Stimulated activated naive B cell treated with anti-CD40 and anti-IgM and Interleukin-4, amounts not matched to agents 10 μg/mL and 1 μg/mL and 100 μg/mL, for 72 hours (primary cell): ENCODE data around the gene TOMM20.
"Not testable (repeated sequence)": the region's sequence is repeated elsewhere in the genome, so short reads cannot be mapped to it uniquely, and the experiment has no call there.

Experiments used
- ATAC-seq, 2 donors: fragments of 150-1000 bp; cut with Tn5 transposase; replicated peaks; 2 replicates each; pipeline ENCODE4 v1.10.0; 2021; ENCODE audit warnings: moderate library complexity in 1 of 2
- DNase-seq: peaks from one replicate; pipeline ENCODE4 v3.0.0; 2021
- H3K27ac Mint-ChIP-seq: one replicate; pipeline ENCODE4 v1.8.0; 2022; ENCODE audit warnings: mild to moderate bottlenecking, mixed read lengths
- H3K27me3 Mint-ChIP-seq, 2 donors: one replicate each; pipeline ENCODE4 v1.8.0; 2022; ENCODE audit warnings: mixed read lengths in 2 of 2
- H3K36me3 Mint-ChIP-seq, 2 donors: one replicate each; pipeline ENCODE4 v1.8.0; 2022; ENCODE audit warnings: mixed read lengths in 2 of 2, mild to moderate bottlenecking in 1 of 2
- H3K4me1 Mint-ChIP-seq, 2 donors: one replicate each; pipeline ENCODE4 v1.8.0; 2022; ENCODE audit warnings: mixed read lengths in 2 of 2, mild to moderate bottlenecking in 1 of 2
- H3K4me3 Mint-ChIP-seq, 2 donors: one replicate each; pipeline ENCODE4 v1.8.0; 2022; ENCODE audit warnings: mild to moderate bottlenecking in 2 of 2, mixed read lengths in 2 of 2, moderate library complexity in 1 of 2
- H3K9me3 Mint-ChIP-seq, 2 donors: one replicate each; pipeline ENCODE4 v1.8.0; 2022; ENCODE audit warnings: mixed read lengths in 2 of 2, mild to moderate bottlenecking in 1 of 2

The TOMM20 gene

GRCh38 chr1:235077163-235077540 is 51.5 kb downstream of the TOMM20 start:
- peak overlapping the region; percentile 84 for H3K27ac Mint-ChIP-seq
- H3K4me3 Mint-ChIP-seq: no peak overlapping the region
- peaks cover 6 to 38% of the 10 kb centered on the region in 2 donors for H3K4me1 Mint-ChIP-seq
- ATAC-seq: no peak
- no peak for DNase-seq
- H3K36me3 Mint-ChIP-seq: no peaks in the 10 kb centered on the region
- H3K9me3 Mint-ChIP-seq: no peaks in the 10 kb centered on the region
- H3K27me3 Mint-ChIP-seq: no peaks in the 10 kb centered on the region

GRCh38 chr1:235076504-235077162 is 52.0 kb downstream of the TOMM20 start:
- Mint-ChIP-seq H3K27me3 (no peaks in the 10 kb centered on the region), H3K36me3 (no peaks in the 10 kb centered on the region), H3K27ac (peak overlapping the region; percentile 84), H3K9me3 (no peaks in the 10 kb centered on the region), H3K4me1 (peaks cover 6 to 40% of the 10 kb centered on the region in 2 donors), H3K4me3 (peak overlapping the region in 1 of 2 donors; percentile 1)
- ATAC-seq (no peak), DNase-seq (no peak)

GRCh38 chr1:235075777-235076308 is 52.8 kb downstream of the TOMM20 start:
- Mint-ChIP-seq H3K36me3 (no peaks in the 10 kb centered on the region), H3K9me3 (no peaks in the 10 kb centered on the region), H3K27me3 (no peaks in the 10 kb centered on the region), H3K4me3 (peak overlapping the region; percentile 75 to 76), H3K27ac (peak overlapping the region; percentile 99), H3K4me1 (peaks cover 0 to 36% of the 10 kb centered on the region in 2 donors)
- DNase-seq: peak; percentile 69
- peak; percentile 5 to 13 for ATAC-seq

- peak overlapping the region; percentile 99 for H3K27ac Mint-ChIP-seq
- no peaks in the 10 kb centered on the region for H3K36me3 Mint-ChIP-seq
- DNase-seq: peak; percentile 96
- peak; percentile 79 to 82 for ATAC-seq
- H3K4me3 Mint-ChIP-seq: peak overlapping the region; percentile 75 to 76
- H3K27me3 Mint-ChIP-seq: no peaks in the 10 kb centered on the region
- no peaks in the 10 kb centered on the region for H3K9me3 Mint-ChIP-seq
- peaks cover 0 to 33% of the 10 kb centered on the region in 2 donors for H3K4me1 Mint-ChIP-seq
Measured at GRCh38 chr1:235075048-235075776, 53.4 kb downstream of the TOMM20 start.

- ATAC-seq (peak; percentile 68), DNase-seq (peak; percentile 76)
- Mint-ChIP-seq H3K9me3 (no peaks in the 10 kb centered on the region), H3K4me3 (peak overlapping the region; percentile 75 to 76), H3K27me3 (no peaks in the 10 kb centered on the region), H3K4me1 (peaks cover 0 to 37% of the 10 kb centered on the region in 2 donors), H3K36me3 (no peaks in the 10 kb centered on the region), H3K27ac (peak overlapping the region; percentile 99)
Measured at GRCh38 chr1:235074523-235075047, 54.1 kb downstream of the TOMM20 start.

GRCh38 chr1:235073968-235074522 is 54.6 kb downstream of the TOMM20 start:
- H3K27ac Mint-ChIP-seq: peak overlapping the region; percentile 99
- no peaks in the 10 kb centered on the region for H3K9me3 Mint-ChIP-seq

GRCh38 chr1:235073331-235073967 is 55.2 kb downstream of the TOMM20 start:
- no peaks in the 10 kb centered on the region for H3K36me3 Mint-ChIP-seq
- peak overlapping the region; percentile 99 for H3K27ac Mint-ChIP-seq
- H3K27me3 Mint-ChIP-seq: no peaks in the 10 kb centered on the region
- no peak for ATAC-seq
- peak overlapping the region in 1 of 2 donors; percentile 35 for H3K4me3 Mint-ChIP-seq
- DNase-seq: no peak
- peaks cover 0 to 37% of the 10 kb centered on the region in 2 donors for H3K4me1 Mint-ChIP-seq
- H3K9me3 Mint-ChIP-seq: no peaks in the 10 kb centered on the region

More at GRCh38 chr1:235073968-235074522, 54.6 kb downstream of the TOMM20 start:
- Mint-ChIP-seq H3K4me1 (peaks cover 0 to 37% of the 10 kb centered on the region in 2 donors), H3K27me3 (no peaks in the 10 kb centered on the region), H3K36me3 (no peaks in the 10 kb centered on the region), H3K4me3 (peak overlapping the region; percentile 75 to 76)
- DNase-seq (no peak), ATAC-seq (peak in 1 of 2 donors; percentile 0)

GRCh38 chr1:235072577-235072976 is 56.1 kb downstream of the TOMM20 start:
- H3K4me3 Mint-ChIP-seq, DNase-seq, H3K27ac Mint-ChIP-seq, H3K9me3 Mint-ChIP-seq, ATAC-seq, H3K27me3 Mint-ChIP-seq, H3K36me3 Mint-ChIP-seq: not testable (repeated sequence)
- H3K4me1 Mint-ChIP-seq: peaks cover 5 to 38% of the 10 kb centered on the region in 2 donors

- Mint-ChIP-seq H3K4me3 (no peak overlapping the region), H3K27me3 (no peaks in the 10 kb centered on the region), H3K27ac (peak overlapping the region; percentile 63)
Measured at GRCh38 chr1:235072096-235072495, 56.5 kb downstream of the TOMM20 start.

GRCh38 chr1:235070819-235071218 is 57.8 kb downstream of the TOMM20 start:
- Mint-ChIP-seq H3K27me3 (no peaks in the 10 kb centered on the region), H3K27ac (no peak overlapping the region), H3K36me3 (no peaks in the 10 kb centered on the region), H3K4me1 (peaks cover 13 to 32% of the 10 kb centered on the region in 2 donors), H3K4me3 (no peak overlapping the region), H3K9me3 (no peaks in the 10 kb centered on the region)
- no peak for DNase-seq
- no peak for ATAC-seq

More at GRCh38 chr1:235072096-235072495, 56.5 kb downstream of the TOMM20 start:
- Mint-ChIP-seq H3K4me1 (peaks cover 10 to 38% of the 10 kb centered on the region in 2 donors), H3K36me3 (no peaks in the 10 kb centered on the region), H3K9me3 (no peaks in the 10 kb centered on the region)
- ATAC-seq (no peak), DNase-seq (no peak)

- Mint-ChIP-seq H3K4me3 (no peak overlapping the region), H3K4me1 (peaks cover 13 to 25% of the 10 kb centered on the region in 2 donors), H3K9me3 (no peaks in the 10 kb centered on the region), H3K27me3 (no peaks in the 10 kb centered on the region), H3K36me3 (no peaks in the 10 kb centered on the region), H3K27ac (peak overlapping the region; percentile 84)
- ATAC-seq: no peak
- no peak for DNase-seq
Measured at GRCh38 chr1:235069577-235070563, 58.8 kb downstream of the TOMM20 start.

- no peak for ATAC-seq
Measured at GRCh38 chr1:235069176-235069575, 59.5 kb downstream of the TOMM20 start.

More at GRCh38 chr1:235069176-235069575, 59.5 kb downstream of the TOMM20 start:
- H3K4me3 Mint-ChIP-seq: no peak overlapping the region
- H3K36me3 Mint-ChIP-seq: no peaks in the 10 kb centered on the region
- no peak for DNase-seq
- no peaks in the 10 kb centered on the region for H3K27me3 Mint-ChIP-seq
- H3K9me3 Mint-ChIP-seq: no peaks in the 10 kb centered on the region
- H3K4me1 Mint-ChIP-seq: peaks cover 14 to 20% of the 10 kb centered on the region in 2 donors
- H3K27ac Mint-ChIP-seq: no peak overlapping the region
